ENCODE results near the gene ATP1B2.

ATP1B2 gene

DNA sequence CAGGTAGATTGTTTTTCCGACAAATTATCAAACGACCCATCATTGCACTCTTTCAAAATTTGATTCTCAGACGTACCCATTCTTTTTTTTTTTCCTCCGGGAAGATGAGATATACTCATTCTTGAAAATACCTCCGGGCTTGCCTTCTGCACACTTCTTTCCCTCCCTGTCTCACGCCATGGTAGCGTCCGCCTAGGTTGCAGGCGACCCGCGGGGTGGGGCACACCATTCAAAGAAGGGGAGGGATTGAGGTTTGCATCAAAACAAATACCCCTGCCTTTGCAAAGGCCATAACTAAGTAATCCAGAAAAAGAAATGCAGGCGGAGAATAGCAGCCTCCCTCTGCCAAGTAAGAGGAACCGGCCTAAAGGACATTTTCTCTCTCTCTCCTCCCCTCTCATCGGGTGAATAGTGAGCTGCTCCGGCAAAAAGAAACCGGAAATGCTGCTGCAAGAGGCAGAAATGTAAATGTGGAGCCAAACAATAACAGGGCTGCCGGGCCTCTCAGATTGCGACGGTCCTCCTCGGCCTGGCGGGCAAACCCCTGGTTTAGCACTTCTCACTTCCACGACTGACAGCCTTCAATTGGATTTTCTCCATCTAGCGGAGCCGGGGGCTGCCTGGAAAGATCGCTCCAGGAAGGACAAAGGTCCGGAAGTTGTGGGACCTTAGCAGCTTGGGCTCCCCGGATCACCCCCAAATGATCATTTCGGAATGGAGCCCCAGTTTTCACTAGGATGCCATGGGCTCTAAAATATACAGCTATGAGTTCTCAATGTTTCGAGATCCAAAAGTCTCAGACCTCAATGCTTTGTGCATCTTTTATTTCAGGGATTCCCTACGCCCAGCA, 35.7 kb downstream of the ATP1B2 start:
- peak; percentile 75 for DNase-seq

DNA sequence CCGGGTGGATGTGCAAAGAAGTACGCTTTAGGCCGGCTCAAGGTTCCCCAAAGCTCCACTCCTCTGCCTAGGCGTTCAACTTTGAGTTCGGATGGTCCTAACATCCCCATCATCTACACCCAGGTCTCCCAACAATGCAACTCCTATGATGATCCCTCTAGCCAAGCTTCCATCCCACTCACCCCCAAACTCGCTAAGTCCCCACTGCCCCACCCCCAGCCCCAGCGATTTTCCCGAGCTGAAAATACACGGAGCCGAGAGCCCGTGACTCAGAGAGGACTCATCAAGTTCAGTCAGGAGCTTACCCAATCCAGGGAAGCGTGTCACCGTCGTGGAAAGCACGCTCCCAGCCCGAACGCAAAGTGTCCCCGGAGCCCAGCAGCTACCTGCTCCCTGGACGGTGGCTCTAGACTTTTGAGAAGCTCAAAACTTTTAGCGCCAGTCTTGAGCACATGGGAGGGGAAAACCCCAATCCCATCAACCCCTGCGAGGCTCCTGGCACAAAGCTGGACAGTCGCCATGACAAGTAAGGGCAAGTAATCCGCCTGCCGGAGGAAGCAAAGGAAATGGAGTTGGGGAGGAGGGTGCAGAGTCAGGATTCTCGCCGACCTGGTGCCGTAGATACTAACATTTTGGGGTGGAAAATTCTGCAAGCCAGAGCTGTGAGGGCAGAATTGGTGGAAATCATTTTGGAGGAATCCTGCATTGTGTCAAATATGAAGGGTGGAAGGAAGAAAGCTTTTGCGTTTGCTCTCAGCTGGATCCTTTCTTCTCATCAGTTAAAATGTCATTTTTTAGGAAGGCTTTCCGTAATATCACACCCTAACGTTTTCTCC, 36.6 kb downstream of the ATP1B2 start, which contains the start of gene TP53:
TP53 (minus strand) TSS at position 419 of the 836 bp plus-strand sequence. CDS start 10,896 bp downstream, outside the sequence.
- DNase-seq: peak; percentile 92

DNA sequence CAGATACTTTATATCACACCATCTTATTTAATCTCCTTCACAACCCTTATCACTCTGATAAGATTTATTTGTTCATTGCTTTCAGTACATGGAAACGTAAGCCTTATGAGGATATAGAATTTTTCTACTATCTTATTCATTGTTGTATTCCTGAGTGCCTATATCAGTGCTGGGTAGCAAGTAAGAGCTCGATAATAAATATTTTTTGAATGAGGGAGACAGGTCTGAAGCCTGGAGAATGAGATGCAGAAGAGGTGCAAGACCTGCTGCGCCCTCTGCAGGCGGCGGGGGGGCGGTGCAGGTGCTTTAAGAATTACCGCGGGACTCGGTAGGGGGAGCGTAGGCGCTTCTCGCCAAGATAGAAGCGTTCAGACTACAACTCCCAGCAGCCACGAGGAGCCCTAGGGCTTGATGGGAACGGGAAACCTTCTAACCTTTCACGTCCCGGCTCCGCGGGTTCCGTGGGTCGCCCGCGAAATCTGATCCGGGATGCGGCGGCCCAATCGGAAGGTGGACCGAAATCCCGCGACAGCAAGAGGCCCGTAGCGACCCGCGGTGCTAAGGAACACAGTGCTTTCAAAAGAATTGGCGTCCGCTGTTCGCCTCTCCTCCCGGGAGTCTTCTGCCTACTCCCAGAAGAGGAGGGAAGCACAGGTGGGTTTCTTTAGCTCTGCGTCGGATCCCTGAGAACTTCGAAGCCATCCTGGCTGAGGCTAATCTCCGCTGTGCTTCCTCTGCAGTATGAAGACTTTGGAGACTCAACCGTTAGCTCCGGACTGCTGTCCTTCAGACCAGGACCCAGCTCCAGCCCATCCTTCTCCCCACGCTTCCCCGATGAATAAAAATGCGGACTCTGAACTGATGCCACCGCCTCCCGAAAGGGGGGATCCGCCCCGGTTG, 37.4 kb downstream of the ATP1B2 start, which contains the start of gene WRAP53:
WRAP53 (plus strand) TSS at position 570 of the 900 bp plus-strand sequence; CDS start at position 742, 172 bp downstream.
- DNase-seq: peak; percentile 96

DNA sequence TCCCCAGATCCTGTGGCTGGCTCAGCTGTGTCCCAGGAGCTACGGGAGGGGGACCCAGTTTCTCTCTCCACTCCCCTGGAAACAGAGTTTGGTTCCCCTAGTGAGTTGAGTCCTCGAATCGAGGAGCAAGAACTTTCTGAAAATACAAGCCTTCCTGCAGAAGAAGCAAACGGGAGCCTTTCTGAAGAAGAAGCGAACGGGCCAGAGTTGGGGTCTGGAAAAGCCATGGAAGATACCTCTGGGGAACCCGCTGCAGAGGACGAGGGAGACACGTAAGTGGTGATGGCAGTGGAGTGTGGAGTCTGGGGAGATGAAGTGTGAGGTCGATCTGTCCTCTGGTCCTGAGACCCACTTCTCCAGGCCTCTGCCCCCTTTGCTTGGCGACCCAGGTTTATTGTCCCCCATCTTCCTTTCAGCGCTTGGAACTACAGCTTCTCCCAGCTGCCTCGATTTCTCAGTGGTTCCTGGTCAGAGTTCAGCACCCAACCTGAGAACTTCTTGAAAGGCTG, 38.1 kb downstream of the ATP1B2 start:
- no peak for DNase-seq

DNA sequence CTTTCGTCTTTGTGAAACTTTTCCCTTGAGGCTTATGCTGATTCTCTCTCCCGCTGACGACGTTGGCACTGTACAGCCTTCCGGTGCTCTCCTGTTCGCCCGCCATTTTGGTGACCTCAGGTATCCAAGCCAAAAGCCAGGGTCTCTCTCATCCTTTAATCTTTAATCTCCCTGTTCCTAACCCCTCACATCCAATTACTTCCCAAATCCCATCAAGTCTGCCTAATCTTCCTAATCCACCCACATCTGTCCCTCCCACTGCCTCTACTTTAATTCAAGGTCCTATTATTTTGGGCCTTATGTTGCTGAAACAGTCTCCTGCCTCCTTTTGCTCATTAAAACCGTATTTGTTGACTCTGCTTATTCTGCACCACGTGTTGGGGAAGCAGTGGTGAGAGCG, 44.9 kb downstream of the ATP1B2 start:
- DNase-seq: no peak

DNA sequence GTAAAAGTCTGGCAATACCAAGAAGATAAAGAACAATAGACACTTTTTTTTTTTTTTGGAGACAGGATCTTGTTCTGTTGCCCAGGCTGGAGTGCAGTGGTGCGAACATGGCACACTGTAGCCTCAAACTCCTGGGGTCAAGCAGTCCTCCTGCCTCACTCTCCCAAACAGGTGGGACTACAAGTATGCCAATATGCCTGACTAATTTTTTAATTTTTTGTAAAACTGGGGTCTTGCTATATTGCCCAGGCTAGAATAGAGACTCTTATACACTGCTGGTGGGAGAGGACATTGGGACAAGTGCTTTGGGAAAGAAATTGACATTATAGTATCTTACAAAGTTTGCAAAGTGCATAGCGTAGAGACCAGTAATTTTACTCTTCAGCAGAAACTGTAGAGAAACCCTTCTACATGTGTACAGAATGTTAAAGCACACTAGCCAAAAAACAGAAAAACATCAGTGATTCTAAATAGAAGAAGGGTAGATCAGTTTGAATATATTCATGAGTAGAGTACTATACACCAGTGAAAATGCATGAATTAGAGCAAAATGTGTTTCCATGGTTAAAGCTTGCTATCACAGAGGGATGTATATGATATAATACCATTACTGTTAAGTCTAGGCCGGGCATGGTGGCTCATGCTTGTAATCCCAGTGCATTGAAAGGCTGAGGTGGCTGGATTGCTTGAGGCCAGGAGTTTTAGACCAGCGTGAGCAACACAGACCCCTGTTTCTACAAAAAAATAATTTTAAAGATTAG, 47.3 kb downstream of the ATP1B2 start:
- DNase-seq: no peak

DNA sequence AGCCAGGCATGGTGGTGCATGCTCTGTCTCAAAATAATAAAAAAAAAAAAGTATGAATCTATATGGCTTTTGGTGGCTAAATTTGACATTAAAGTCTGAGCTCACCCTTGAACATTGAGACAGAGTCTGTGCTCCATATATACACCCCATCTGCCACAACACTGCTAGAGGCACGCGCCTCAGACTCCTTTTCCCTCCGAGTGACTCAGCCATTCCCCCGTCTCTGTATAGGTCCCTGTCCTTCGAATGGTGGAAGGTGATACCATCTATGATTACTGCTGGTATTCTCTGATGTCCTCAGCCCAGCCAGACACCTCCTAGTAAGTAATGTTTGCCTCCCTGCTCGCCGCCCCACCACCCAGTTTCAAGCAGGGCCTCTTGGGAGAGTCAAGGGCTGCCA, 49.8 kb downstream of the ATP1B2 start:
- DNase-seq: no peak

DNA sequence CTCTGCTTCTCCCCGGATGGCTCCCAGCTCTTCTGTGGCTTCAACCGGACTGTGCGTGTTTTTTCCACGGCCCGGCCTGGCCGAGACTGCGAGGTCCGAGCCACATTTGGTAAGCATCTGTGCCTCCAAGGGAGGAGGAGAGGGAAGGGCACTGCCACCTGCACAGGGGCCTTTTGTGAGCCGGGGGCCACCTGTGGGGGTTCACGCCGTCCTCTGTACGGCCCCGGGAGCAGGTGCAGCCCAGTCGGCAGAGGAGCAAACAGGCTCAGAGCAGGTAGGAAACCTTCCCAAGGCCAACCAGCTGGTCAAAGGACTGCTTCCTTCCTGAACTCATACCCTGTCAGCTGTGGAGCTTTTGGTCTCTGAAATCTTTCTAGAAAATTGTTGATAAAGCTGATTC, 51.0 kb downstream of the ATP1B2 start:
- DNase-seq: no peak

DNA sequence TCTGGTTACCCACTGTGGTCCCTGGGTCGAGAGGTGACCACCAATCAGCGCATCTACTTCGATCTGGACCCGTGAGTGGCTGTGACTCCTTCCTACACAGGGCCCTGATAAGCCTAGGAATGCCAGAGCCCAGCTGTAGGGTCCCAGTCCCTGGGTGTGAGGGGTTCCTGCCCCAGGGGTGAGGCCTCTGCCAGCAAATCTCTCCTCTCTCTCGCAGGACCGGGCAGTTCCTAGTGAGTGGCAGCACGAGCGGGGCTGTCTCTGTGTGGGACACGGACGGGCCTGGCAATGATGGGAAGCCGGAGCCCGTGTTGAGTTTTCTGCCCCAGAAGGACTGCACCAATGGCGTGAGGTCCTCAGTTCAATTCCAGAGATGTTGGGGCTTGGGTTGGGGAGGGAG, 52.0 kb downstream of the ATP1B2 start:
- no peak for DNase-seq

DNA sequence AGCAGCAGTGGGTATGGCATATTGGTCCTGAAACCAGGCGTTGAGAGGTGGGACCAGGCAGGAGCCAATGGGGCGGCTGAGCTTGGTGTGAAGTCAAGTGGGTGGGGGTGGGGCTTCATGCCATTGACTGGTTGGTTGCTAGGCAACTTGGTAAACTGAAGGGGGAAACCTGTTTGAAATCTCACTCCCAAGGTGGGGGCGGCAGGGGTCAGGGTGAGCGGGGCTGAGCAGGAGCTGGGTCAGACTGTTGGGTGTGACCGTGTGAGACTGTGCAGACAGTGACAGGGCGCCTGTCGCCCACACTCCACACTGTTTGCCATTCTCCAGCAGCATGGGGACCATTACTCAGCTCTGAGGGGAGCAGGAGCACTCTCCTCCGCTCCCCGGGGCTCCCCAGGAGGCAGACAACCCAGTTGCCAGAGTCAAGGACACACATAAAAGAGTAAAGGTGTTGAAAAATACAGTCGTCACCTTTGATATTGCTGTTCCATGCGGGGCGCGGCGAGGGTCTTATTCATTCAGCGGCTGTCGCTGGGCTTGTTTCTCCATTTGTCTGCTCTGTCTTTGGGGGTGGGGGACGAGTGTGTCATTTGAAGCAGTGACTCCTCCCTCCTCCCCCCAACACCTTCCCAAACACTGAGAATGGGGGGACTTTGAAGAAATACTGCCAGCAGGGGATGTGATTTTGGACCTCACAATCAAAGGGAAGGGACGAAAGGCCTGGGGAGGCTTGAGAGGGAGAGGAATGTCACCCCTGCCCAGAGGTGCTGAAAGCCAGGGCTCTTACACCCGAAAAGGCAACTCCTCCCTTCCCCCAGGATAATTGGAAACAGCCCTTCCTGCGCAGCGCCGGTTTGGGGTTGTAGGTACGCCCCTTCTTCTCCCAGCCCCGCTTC, 53.1 kb downstream of the ATP1B2 start:
- peak; percentile 15 for DNase-seq

DNA sequence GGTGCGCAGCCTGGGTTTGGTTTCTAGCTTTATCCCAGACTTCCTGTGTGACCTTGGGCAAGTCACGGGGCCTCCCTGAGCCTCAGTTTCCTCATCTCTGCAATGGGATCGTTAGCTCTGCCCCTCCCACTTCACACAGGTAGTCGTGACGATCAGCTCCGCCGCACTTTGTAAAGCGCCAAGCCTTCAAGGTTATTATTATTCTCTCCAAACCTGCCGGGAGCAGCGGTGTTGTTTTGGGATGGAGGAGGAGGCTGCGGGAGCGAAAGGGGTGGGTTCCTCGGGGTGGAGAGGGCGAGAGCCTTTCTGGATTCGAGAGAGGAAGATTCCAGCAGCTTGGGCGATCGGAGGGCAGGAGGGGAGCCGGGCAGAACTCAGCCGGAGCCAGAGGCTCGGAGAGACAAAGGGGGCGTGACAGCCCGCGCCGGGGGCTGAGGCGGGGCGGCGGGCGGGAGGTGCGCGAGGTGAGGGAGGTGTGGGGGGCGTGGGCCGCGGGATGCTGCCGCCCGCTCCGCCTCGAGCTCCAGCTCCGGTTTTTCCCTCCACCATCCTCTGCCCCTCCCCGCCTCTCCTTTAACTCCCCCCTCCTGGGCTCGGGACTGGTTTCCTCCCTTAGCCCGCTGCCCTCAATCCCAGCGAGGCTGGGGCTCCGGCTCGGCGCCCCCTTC, 54.0 kb downstream of the ATP1B2 start, which contains the start of gene EFNB3:
EFNB3 (plus strand) TSS at position 602 of the 668 bp plus-strand sequence. CDS start 397 bp downstream, outside the sequence.
- DNase-seq: no peak

DNA sequence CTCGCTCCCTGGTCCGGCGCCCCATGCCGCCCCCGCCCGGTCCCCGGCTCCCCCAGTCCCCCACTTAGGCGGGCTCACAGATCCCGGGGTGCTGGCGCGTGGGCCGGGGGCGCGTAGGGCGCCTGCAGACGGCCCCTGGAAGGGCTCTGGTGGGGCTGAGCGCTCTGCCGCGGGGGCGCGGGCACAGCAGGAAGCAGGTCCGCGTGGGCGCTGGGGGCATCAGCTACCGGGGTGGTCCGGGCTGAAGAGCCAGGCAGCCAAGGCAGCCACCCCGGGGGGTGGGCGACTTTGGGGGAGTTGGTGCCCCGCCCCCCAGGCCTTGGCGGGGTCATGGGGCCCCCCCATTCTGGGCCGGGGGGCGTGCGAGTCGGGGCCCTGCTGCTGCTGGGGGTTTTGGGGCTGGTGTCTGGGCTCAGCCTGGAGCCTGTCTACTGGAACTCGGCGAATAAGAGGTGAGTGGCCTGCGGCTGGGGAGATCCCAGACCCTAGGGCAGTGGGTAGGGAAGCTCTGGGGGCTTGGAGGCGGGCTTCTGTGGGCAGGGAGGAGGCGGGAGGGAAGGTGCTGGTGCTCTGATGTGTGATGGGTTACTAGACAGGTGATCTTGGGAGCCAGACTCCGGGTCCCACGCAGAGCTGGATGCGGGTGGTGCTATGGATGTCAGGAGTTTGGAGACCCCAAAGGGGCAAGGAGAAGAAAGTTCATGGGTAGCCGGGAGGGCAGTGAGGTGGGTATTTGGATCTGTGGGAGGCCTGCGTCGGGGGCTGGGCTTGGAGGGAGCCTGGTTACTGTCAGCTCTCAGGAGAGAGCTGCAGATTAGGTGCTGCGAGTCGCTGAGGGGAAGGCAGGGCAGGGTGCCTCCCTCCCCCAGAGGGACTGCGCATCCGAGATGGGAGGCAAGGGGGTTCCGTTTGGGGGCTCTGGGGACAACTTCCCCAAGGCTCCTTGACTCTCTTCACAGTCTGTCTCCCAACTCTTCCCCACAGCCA, 54.8 kb downstream of the ATP1B2 start:
- no peak for DNase-seq

DNA sequence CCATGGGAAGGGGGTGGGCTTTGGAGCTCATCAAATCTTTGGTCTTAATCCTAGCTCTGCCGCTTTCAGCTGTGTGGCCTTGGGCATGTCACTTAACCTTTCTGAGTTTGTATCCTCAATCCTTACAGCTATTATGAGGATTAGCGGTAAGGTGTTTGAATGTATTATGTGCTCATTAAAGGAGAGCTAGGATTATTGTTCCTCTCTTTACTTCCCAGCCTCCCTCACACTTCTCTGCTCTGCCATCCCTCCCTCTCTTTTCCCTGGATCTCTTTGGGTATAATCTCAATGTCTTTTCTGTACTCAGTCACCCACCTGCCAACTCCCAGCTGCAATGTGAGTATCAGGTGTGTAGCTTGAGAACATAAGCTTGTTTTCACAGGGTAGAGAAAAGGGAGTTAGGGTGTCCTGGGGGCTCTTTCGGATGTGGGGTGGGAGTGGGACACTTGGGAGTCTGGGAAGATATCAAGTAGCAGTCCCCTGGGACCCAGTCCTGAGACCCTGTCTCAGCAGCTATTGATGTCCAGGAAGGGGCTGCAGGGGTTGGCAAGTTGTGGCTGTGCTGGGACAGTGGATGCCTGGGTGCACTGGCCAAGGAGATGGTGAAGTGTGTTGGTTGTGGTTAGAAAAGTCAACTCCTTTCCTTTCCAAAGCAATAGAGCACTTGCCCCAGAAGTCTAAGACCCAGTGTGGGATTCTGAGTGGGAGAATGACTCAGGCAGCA, 56.1 kb downstream of the ATP1B2 start:
- no peak for DNase-seq

Data from CD4-positive, alpha-beta T cell treated with Interleukin-4 for 4 hours (primary cell).